Pulmonary artery endothelial cell (primary cell): Measurements from ENCODE around the gene ASPN. TPM values are rescaled to one million over a fixed set of nuclear protein-coding genes. Genes with fewer than 3 reads are reported as not detected.

Source experiments
- DNase-seq: peaks from one replicate; pipeline ENCODE4 v3.0.0-alpha.2; 2011; ENCODE audit warnings: low read depth, low spot score
- total RNA-seq: library from RNA; depleted of rRNA; stranded (reverse); fragments of >200 nt; gene quantifications from 2 replicates; pipeline ENCODE4 v1.2.3, GENCODE V29; 2014

Gene ASPN
- total RNA-seq, 1 donor from 2014 or later: 0.07 TPM

GRCh38 chr9:92506184-92506857 lies 24.0 kb upstream of the ASPN start:
- DNase-seq: no peak

DNA sequence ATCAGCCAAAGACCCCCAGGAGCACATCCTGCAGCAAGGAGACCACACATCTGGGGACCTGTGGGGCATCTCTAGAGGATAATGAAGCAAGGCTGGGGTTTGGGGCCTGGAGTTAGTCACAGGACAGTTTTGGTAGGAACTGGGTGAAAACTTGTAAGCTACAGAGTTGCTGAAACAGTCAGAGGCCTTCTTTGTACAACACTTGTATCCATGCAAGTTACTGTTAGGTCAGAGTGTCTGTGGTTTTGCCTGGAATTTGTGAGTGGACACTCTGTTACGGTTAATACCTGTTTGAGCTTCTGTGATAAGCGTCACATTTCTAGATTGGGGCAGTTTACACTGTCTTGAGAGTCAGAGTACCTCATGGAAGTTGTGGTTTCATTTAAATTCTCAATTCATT lies 22.6 kb upstream of the ASPN start:
- DNase-seq: no peak

- DNase-seq: no peak
Measured at GRCh38 chr9:92503156-92503555, 20.9 kb upstream of the ASPN start.

- DNase-seq: no peak
Measured at GRCh38 chr9:92501671-92502393, 19.5 kb upstream of the ASPN start.

- no peak for DNase-seq
Measured at GRCh38 chr9:92500725-92501124, 18.4 kb upstream of the ASPN start.

- no peak for DNase-seq
Measured at GRCh38 chr9:92499701-92500100, 17.4 kb upstream of the ASPN start.

DNA sequence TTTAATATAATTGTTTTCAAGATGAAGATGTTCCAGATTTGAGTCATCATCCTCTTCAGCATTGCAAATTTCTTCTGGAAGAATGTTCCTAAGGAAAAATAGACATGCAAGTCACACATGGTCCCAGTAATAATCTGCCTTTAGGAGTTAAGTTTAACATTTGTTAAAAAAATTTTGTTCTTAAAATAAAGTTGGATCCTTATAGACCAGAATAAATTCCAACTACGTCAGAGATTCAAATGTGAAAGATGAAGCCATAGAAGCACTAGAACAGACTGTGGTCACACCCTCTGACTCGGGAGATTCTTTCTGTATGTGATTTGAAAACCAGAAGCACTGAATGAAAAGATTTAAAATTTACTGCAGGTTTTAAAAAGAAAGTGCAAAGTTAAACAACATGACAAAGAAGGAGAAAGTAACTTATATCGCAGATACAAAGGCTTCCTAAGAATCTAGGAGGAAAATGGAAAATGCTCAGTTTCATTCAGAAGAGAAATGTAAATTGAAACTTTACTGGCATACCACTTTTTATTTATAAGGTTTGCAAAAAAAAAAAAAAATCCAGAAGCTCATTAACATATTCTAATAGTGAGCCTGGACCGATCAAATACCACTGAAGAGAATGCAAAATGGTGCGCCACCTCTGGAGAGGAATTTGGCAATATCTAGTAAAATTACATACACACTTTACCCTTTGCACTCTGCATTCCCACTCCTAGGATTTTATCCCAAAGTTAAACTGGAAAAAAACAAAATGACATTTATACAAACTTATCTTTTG lies 14.3 kb upstream of the ASPN start:
- no peak for DNase-seq

DNA sequence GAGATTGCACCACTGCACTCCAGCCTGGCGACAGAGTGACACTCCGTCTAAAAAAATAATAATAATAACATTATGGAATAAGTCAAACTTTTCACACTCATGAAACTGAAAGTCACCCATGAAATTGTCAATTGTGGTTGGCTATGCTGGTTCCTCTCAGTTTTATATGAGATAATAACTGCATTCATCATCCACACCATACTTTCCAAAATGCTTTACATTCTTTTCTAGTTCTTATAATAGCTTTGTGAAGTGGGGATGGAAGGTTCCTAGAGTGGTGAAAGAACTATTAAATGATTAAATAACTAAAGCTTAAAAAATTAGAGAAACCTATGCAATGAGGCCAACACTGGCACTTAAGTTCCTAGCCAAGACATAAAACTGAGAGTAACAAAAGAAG lies 12.6 kb upstream of the ASPN start:
- no peak for DNase-seq

DNA sequence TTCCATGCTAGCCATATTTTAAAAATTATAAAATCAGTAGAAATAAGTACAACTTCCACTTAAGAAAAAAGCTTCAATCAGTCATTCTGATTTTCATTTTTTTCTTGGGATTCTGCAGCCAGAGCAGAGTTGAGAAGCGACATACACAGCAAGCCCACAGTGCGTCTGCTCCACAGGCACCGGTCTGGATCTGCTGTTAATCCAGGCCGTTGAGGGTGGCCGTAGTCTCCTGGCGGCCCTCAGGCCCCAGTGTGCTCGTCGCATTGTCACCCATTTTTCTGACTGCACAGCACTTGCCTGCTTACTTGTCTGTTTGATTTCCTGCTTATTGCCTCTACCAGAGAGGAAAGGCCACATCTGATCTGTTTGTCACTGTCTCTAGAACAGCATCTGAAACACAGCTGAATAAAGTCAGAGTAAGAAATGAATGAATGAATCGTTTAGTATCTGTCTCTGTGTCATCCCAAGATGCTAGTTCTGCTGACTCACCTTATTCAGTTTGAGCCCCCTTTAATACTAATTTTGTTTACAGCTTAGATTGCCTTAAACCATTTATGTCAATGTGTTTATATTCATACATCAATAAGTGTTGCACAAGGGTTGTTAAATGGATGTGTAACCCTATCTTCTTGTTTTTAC lies 11.6 kb upstream of the ASPN start:
- no peak for DNase-seq

DNA sequence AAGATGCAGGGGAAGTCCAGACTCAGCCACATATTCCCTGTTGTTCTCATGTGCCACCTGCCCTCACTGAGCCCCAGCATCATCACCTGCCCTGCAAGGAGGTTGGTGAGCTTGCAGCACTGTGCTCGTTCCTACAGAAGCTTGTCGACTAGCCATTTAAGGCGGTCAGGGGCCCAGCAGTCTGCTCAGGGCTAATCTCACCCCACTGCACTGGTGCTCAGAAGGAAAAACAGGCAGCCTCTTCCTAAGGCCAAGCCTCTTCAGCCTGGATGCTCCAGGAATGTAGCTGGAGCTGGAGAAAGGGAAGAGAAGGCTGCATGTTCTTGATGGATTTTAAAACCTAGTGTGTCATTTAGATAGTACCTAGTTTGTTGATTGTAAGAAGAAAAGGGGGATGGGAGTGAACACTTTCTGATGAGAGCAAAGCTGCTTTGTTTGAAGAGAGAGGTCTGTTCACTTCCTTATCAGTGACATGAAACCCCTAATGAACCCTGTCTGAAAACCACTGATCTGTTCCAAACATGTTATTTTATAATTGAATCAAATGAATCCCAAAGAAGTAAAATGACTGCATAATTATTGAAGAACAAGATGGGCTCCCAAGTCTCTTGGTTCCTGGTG lies 10.6 kb upstream of the ASPN start:
- DNase-seq: no peak

DNA sequence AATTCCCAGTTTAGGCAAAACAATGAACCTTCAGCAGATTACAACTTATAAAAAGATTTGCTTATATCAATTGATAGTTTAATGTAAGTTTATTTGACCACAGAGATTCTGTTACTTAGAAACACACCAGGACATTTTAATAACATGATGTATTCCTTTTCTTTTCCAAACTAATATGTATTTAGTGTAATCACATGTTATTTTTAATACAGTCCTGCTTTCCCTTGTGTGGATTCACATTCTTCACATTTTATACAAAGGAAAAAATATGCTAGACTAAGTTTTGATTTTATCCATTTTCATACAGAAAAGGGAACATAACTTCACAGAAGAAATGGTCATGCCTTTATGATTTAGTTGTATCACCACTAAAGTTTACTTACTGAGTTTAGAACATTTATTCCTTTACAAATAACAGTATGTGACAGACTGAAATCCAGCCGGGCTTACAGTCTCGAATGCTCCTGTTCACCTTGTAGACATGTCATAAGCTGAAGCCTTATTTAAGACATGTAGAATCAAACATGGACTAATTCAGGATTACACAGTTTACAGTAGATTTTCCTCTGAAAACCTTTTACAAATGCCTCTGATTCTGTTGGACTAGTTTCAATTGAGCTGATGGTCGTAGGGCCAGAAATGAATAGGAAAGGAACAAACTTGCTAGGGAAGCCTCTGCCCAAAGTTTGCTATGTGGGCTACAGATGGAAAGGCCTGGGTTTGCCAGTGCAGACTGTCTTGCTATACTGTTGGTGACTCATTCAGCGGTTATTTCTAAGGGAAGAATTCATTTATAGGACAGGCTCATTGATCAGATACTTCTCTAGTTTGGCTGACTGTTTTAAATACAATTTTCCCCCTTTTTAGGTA lies 6.6 kb upstream of the ASPN start:
- DNase-seq: no peak

- no peak for DNase-seq
Measured at GRCh38 chr9:92486371-92486770, 4.1 kb upstream of the ASPN start.

- no peak for DNase-seq
Measured at GRCh38 chr9:92484563-92484962, 2.3 kb upstream of the ASPN start.

DNA sequence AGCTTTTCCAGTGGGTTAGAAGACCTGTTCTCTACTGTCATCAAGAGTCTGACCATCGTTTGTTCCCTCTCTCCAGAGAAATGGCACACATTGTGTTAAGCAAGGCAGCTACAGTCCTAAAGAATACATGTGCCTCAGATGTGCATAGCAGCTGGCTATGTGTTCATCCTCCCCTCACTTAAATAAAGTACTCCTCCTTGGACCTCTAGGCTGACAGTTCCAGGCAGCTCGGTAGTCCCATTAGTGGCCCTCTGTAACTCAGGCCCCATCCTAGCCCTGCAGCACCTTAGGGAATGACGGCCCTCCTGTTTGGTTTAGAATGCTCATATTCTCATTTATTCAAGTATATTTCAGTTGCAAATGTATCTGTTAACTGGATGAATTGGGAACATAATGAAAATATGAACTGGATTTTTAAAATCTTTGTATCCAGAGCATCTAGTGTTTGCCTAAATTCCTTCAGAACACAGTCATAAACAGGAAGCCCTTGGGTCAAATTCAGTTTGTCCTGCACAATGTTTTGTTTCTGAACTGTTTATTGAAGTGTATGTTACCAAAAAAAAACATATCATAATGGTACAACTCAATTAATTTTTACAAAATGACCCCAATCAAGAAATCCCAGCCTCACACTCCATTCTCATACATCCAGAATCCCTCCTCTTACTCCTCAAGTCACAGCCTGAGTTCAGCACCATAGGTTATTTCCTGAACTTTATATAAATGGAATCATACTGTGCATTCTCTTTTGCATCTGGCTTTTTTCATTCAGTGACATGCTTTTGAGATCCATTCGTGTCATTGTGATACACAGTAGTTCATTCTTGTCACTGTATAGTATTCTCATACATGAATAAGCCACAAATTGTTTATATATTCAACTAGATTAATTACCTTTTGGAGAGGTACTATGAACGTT lies 1.6 kb upstream of the ASPN start:
- DNase-seq: no peak

DNA sequence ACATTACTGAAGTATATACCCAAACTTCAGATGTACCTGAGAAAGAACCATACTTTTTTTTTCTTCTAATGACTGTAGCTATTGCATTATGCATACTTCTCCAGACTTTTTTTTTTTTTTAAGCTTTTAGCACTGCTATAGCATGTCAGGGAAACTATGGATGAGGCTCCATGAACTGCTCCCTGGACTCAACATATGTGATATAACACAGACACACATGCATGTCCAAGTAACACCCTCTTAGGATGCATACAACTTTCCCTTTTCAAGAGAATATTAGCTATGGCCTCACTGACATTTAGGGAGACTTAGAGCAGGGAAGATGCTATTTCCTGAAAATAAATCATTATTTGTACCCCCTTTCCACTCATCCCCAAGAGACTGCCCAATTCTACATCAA lies 499 bp upstream of the ASPN start:
- no peak for DNase-seq

- no peak for DNase-seq
Measured at GRCh38 chr9:92480986-92481633, 1.2 kb downstream of the ASPN start.

GRCh38 chr9:92480291-92480771 lies 2.0 kb downstream of the ASPN start:
- DNase-seq: peak; percentile 15

DNA sequence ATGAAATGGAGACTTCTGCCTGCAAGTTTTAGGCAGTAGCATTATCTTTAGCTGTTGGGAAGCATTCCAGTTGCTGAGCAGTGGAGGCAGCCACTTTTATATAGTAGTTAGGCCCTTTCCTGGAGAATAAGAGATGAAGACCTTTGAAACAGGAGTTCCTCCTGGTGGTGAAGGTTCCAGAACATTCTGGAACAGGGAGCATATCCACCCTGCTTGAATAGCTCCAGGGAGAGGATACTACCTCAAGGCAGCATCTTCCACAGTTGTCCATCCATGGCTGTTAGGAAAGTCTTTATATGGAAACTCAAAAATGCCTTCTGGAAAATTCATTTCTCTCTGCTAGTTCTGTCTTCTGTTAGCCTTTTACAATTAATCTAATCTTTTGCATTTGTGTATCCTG lies 3.0 kb downstream of the ASPN start:
- no peak for DNase-seq

- DNase-seq: no peak
Measured at GRCh38 chr9:92478783-92479182, 3.5 kb downstream of the ASPN start.
